HAP-1 (cell line): ENCODE data around the gene MICALL2.
A peak's percentile ranks its signal among the peaks of the same experiment; 100 is the strongest.

Experiments used
- DNase-seq, 2 experiments: peaks; one replicate each; pipeline ENCODE4 v3.0.0-alpha.2; 2016 to 2020; ENCODE audit warnings: low spot score in 2 of 2
- H3K27me3 ChIP-seq: fragments of 250-450 bp; sonication (Bioruptor Pico); 2 replicates; pipeline ENCODE4 v1.5.1; 2020; ENCODE audit warnings: low read depth, mild to moderate bottlenecking, moderate library complexity
- H3K36me3 ChIP-seq: fragments of 250-450 bp; sonication (Bioruptor Pico); replicated peaks from 2 replicates; pipeline ENCODE4 v1.5.1; 2020; ENCODE audit warnings: mild to moderate bottlenecking
- H3K4me1 ChIP-seq: fragments of 250-450 bp; sonication (Bioruptor Pico); 2 replicates; pipeline ENCODE4 v1.5.1; 2020; ENCODE audit warnings: mild to moderate bottlenecking
- H3K4me3 ChIP-seq: fragments of 250-450 bp; sonication (Bioruptor Pico); 2 replicates; pipeline ENCODE4 v1.5.1; 2020; ENCODE audit warnings: mild to moderate bottlenecking, moderate library complexity
- H3K9me3 ChIP-seq: fragments of 250-450 bp; sonication (Bioruptor Pico); 2 replicates; pipeline ENCODE4 v1.5.1; 2020; ENCODE audit warnings: mild to moderate bottlenecking, moderate library complexity
- in situ Hi-C: fragments of 300-500 bp; cut with MboI; formaldehyde crosslinking; loops from 3 replicates; pipeline ENCODE4 v1.14.3; 2020; ENCODE audit warnings: low sequenced_read_pairs, inconsistent platforms, mixed read lengths

The MICALL2 gene

DNA sequence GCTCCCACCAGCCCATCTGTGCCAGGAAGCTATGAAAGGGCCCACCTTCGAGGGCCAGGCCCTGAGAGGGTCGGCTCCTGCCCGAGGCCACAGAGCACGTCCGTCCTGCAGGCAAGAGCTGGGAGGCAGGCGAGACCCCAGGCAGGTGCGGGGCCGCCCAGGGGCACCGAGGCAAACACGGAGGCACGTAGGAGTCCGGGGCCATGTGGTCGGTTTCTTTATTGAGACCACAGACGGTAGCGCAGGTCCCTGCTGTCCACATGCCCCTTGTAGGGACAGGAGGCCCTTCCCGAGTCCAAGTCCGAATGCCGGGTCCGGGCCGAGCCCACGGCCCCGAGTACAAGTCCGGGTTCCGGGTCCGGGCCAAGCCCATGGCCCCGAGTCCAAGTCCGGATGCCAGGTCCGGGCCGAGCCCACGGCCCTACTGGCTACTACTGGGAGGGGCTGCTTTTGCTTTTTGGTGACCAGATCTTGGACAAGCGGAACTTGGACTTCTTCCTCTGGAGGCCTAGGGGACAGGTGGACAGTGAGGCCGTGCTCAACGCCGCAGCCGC is 25.0 kb downstream of the MICALL2 start:
- Histone ChIP-seq H3K27me3 (no peaks in the 10 kb centered on the region; the same call in 1 of the 2 replicates), H3K4me1 (no peaks in the 10 kb centered on the region), H3K36me3 (no peaks in the 10 kb centered on the region), H3K9me3 (no peaks in the 10 kb centered on the region), H3K4me3 (no peak overlapping the region)
- no peak for DNase-seq
- in situ Hi-C loops: no loop called here

DNA sequence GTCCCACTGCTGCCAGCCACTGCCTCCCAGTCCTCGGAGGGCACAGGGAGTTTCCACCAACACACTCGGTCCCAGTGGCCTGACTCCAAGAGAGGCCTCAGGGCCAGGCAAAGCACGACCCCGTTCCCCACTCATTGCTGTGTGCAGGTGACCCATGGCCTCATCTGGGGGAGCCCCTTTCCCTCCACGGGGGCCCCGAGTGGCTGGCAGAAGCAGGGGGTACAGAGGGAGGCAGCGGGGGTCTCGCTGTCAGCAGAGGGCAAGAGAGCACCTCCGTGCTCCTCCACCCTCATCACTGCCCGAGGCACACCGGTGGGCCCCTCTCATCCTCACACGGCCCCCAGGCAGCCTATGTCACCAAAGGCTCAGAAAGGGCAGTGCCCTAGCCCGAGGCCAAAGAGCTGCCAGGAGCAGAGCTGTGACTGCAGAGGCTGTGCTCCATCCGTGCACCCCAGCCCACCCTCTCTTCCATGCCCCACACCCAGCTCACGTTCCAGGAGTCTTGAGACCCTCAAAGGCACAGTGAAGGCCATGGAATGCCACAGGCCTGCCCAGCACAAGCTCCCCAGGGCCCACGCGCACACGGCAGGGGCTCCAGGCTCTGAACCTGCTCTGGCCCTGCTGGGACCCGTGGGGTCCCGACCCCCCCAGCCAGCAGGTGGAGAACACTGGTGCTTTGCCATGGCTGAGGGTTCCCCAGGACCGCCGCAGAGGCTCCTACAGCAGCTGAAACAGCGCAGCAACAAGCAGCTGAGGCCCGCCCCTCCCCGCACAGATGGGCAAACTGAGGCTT is 25.9 kb downstream of the MICALL2 start:
- H3K9me3 ChIP-seq: no peaks in the 10 kb centered on the region
- H3K4me3 ChIP-seq: no peak overlapping the region
- in situ Hi-C loops: no loop called here
- no peaks in the 10 kb centered on the region; the same call in 1 of the 2 replicates for H3K27me3 ChIP-seq
- H3K36me3 ChIP-seq: no peaks in the 10 kb centered on the region
- DNase-seq: no peak
- no peaks in the 10 kb centered on the region for H3K4me1 ChIP-seq

- no peaks in the 10 kb centered on the region for H3K36me3 ChIP-seq
- no peaks in the 10 kb centered on the region for H3K4me1 ChIP-seq
- DNase-seq: peak; percentile 38 to 89
- no peak overlapping the region for H3K4me3 ChIP-seq
- no peaks in the 10 kb centered on the region; the same call in 1 of the 2 replicates for H3K27me3 ChIP-seq
- no peaks in the 10 kb centered on the region for H3K9me3 ChIP-seq
- in situ Hi-C loops: no loop called here
Observed at GRCh38 chr7:1432411-1433082, 26.7 kb downstream of the MICALL2 start.

- no peak for DNase-seq
- in situ Hi-C loops: no loop called here
- Histone ChIP-seq H3K36me3 (no peaks in the 10 kb centered on the region), H3K27me3 (no peaks in the 10 kb centered on the region; the same call in 1 of the 2 replicates), H3K4me3 (no peak overlapping the region), H3K9me3 (no peaks in the 10 kb centered on the region), H3K4me1 (no peaks in the 10 kb centered on the region)
Observed at GRCh38 chr7:1431634-1432380, 27.5 kb downstream of the MICALL2 start.

- Histone ChIP-seq H3K4me3 (no peak overlapping the region), H3K4me1 (no peaks in the 10 kb centered on the region), H3K27me3 (no peaks in the 10 kb centered on the region; the same call in 1 of the 2 replicates), H3K36me3 (no peaks in the 10 kb centered on the region), H3K9me3 (no peaks in the 10 kb centered on the region)
- in situ Hi-C loops: no loop called here
- DNase-seq: no peak
Observed at GRCh38 chr7:1431226-1431625, 28.0 kb downstream of the MICALL2 start.

- Histone ChIP-seq H3K9me3 (no peaks in the 10 kb centered on the region), H3K4me1 (no peaks in the 10 kb centered on the region), H3K4me3 (no peak overlapping the region), H3K27me3 (no peaks in the 10 kb centered on the region; the same call in 1 of the 2 replicates), H3K36me3 (no peaks in the 10 kb centered on the region)
- no peak for DNase-seq
- in situ Hi-C loops: no loop called here
Observed at GRCh38 chr7:1430056-1430845, 29.0 kb downstream of the MICALL2 start.

- H3K36me3 ChIP-seq: no peaks in the 10 kb centered on the region
- H3K27me3 ChIP-seq: peaks cover 1% of the 10 kb centered on the region
- DNase-seq: no peak
- no peaks in the 10 kb centered on the region for H3K9me3 ChIP-seq
- H3K4me1 ChIP-seq: no peaks in the 10 kb centered on the region
- no peak overlapping the region for H3K4me3 ChIP-seq
- in situ Hi-C loops: no loop called here
Observed at GRCh38 chr7:1428941-1429501, 30.2 kb downstream of the MICALL2 start.

DNA sequence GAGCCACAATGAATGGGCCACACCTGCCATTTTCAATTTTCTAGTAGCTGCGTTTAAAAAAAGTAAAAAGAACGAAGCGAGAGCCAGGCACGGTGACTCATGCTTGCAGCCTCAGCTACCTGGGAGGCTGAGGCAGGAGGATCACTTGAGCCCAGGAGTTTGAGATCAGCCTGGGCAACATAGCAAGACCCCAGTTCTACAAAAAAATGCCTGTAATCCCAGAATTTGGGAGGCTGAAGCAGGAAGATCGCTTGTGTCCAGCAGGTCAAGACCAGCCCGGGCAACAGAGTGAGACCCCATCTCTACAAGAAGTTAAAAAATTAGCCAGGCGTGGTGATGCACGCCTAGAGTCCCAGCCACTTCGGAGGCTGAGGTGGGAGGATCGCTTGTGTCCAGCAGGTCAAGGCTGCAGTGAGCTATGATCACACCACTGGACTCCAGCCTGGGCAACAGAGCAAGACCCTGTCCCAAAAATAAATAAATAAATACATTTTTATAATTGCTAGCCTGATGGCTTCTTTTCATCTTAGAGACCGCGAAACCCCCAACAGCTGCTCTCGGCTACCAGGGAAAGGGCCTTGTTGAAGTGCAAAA is 32.1 kb downstream of the MICALL2 start:
- Histone ChIP-seq H3K27me3 (peaks cover 9% of the 10 kb centered on the region), H3K9me3 (no peaks in the 10 kb centered on the region), H3K36me3 (no peaks in the 10 kb centered on the region), H3K4me1 (no peaks in the 10 kb centered on the region), H3K4me3 (no peak overlapping the region)
- no peak for DNase-seq
- in situ Hi-C loops: no loop called here

- no peak for DNase-seq
Observed at GRCh38 chr7:1426474-1426873, 32.8 kb downstream of the MICALL2 start.

GRCh38 chr7:1425292-1426136 is 33.8 kb downstream of the MICALL2 start:
- H3K4me3 ChIP-seq: no peak overlapping the region
- in situ Hi-C loops: no loop called here
- peak in 1 of 2 experiments; percentile 41 for DNase-seq

More at GRCh38 chr7:1426474-1426873, 32.8 kb downstream of the MICALL2 start:
- Histone ChIP-seq H3K36me3 (no peaks in the 10 kb centered on the region), H3K4me3 (no peak overlapping the region), H3K9me3 (no peaks in the 10 kb centered on the region), H3K4me1 (no peaks in the 10 kb centered on the region), H3K27me3 (peaks cover 9% of the 10 kb centered on the region)
- in situ Hi-C loops: no loop called here

DNA sequence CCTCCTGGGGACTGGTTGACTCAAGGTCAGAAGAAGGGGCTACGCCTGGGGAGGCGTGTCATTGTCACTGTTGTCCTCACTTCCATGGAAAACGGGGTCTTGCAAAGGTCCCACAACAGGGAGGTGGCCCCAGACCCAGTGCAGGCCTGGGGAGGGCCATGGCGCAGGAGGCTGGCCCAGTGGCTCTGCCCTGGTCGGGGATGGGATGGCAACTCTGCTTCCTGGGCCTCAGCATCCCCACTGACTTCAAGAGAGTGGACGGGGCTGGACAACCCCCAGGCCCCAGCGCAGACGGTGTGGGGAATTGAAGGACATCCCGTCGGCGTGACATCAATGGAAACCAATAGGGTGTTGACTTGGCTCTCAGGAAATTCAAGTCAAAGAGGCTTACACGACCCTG is 35.2 kb downstream of the MICALL2 start:
- no peak overlapping the region for H3K4me3 ChIP-seq
- peaks cover 9% of the 10 kb centered on the region for H3K27me3 ChIP-seq
- no peaks in the 10 kb centered on the region for H3K4me1 ChIP-seq
- in situ Hi-C loops: no loop called here
- H3K9me3 ChIP-seq: no peaks in the 10 kb centered on the region
- no peak for DNase-seq
- H3K36me3 ChIP-seq: no peaks in the 10 kb centered on the region

More at GRCh38 chr7:1425292-1426136, 33.8 kb downstream of the MICALL2 start:
- Histone ChIP-seq H3K4me1 (no peaks in the 10 kb centered on the region), H3K9me3 (no peaks in the 10 kb centered on the region), H3K36me3 (no peaks in the 10 kb centered on the region), H3K27me3 (peaks cover 9% of the 10 kb centered on the region)
